Hypothalamus (tissue), 51 donors: Measurements from ENCODE around the gene ACTG1.
A peak's percentile ranks its signal among the peaks of the same experiment; 100 is the strongest.

Experiments
- DNase-seq, 51 donors: peaks; one replicate each; lab custom pipeline; 2025; lab: John Stamatoyannopoulos, UW

The ACTG1 gene

DNA sequence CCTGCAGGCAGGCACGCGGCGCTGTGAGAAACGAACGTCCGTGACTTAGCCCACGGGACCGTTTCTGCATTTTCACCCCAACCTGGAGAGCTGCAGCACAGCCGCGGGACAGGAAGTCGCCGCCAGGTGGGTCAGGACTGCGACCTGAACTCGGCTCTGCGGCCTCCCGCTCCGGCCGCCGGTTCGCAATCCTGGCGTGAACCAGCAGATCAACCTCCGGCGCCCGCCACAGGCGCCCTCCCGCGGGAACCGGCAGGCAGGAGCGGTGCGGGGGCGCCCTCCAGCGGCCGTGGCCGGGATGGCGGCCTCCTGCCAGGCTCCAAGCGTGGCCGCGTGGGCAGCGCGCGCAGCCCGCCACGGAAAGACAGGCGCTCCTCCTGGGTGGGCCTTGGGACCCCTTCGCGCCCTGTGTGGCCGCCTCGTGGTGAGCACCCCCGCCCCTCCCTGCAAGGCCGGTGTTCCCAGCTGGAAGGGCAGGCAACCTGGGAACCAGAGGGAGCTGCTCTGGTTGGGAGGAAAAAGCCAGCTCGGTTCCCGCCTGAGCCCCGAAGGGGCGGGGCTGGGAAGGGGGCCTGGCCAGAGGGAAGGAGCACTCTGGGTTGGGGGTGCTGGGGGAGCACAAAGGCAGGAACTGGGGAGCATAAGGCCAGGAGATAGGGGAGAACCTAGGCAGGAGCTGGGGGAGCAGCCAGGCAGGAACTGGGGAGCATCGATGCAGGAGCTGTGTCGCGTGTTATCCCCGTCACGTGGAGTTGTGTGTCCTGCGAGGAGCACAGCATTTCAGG is 28.2 kb downstream of the ACTG1 start:
- DNase-seq = peak in 50 of 51 donors; percentile 24 to 92 (median 78)

- no peak for DNase-seq
These were observed 28.8 kb downstream of the ACTG1 start for GRCh38 chr17:81483862-81484194.

DNA sequence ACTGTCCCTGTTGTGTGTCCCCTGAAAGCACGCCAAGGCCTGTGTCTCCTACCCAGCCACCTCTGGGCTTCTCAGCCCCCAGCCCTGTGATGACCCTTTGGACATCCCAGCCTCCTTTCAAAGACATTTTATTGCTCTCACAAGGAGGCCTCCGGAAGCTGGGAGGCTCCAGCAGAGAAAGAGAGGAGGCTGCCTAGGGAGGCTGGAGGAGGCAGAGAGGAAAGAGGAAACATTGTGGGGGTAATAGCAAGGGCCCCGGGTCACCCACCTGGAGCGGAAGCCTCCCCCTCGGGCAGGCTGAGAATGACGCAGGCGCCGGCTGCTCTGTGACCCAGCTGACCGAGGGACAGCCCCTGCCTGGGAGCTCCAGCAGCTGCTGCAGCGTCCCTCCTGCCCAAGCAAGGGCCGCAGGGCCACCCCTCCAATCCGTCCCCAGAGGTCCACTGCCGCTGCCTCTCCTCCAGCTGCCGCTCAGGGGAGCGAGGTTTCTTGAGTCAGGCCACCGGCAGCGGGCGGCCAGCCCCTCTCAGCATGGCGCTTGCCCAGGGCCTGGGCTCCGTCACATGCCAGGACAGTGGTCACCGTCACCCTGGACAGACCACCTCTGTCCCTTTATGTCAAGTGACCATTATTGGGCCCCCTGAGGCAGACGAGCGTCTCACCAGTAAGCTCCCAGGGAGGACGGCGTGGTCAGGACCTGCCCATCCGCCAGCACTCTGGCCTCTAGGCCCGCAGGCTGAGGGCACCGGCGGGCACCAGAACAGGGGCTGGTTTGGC is 29.3 kb downstream of the ACTG1 start:
- DNase-seq = no peak

DNA sequence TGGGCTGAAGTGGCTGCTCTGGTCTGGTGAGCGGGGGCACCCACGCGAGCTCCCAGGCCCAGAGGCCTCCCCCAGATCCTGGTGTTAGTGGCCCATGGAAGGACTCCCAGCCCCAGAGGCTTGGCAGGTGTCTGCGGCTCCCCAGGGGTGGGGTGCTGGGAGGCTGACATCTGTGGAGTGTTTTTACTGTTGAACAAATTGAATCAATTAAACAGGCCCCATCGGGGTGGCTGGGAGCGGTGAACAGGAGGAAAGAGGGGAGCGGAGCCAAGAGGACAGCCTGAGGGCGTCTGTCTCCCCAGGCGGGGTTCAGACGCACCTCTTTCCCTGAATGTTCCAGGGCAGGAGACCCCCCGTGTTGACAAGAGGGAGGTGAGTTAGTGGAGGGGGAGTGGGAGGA is 29.9 kb downstream of the ACTG1 start:
- no peak for DNase-seq

GRCh38 chr17:81481815-81482505 is 30.6 kb downstream of the ACTG1 start:
- DNase-seq = no peak

- peak in 49 of 51 donors; percentile 14 to 83 (median 58) for DNase-seq
These were observed 31.4 kb downstream of the ACTG1 start for GRCh38 chr17:81481073-81481799.

DNA sequence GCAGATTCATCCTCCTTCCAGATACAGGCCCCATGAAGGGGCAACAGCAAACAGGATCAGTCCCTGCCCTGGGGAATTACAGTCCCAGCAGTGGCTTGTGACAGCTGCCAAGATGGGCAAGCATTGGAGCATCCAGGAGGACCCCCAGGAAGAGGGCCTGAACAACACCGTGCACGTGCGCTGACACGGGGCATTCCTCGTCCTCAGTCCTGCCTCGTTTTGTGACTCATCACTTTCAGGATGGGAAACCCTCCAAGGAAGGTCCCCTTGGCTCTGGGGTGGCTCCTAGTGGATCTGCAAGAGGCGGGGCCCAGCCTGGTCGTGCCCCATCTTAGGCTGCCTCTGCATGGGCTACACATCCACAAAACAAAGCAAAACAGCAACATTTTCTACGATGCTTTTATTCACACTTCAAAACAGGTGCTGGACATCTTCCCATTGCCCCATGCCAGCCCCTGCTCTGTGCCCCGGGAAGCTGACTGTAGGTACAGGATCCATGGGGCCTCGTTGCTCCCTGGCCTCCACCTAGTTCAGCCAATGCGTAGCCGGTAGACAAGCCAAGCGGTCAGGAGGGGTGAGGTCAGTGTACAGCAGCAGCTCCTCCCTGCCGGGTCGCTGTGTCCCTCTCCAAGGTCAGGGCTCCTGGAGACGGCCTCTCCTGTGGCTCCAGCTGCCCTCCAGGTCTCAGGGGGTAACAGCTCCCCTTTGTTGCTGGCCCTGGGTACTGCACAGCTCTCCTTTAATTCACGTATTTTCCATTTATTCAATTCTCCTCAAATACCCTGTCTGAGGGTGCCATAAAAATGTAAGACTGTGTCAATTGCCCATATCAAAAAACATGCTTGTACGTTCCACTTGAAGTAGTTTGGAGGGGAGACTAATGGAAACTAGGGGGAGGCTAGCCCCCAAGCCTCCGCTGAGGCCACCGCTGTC is 32.2 kb downstream of the ACTG1 start:
- peak in 2 of 51 donors; percentile 18 to 34 for DNase-seq

DNA sequence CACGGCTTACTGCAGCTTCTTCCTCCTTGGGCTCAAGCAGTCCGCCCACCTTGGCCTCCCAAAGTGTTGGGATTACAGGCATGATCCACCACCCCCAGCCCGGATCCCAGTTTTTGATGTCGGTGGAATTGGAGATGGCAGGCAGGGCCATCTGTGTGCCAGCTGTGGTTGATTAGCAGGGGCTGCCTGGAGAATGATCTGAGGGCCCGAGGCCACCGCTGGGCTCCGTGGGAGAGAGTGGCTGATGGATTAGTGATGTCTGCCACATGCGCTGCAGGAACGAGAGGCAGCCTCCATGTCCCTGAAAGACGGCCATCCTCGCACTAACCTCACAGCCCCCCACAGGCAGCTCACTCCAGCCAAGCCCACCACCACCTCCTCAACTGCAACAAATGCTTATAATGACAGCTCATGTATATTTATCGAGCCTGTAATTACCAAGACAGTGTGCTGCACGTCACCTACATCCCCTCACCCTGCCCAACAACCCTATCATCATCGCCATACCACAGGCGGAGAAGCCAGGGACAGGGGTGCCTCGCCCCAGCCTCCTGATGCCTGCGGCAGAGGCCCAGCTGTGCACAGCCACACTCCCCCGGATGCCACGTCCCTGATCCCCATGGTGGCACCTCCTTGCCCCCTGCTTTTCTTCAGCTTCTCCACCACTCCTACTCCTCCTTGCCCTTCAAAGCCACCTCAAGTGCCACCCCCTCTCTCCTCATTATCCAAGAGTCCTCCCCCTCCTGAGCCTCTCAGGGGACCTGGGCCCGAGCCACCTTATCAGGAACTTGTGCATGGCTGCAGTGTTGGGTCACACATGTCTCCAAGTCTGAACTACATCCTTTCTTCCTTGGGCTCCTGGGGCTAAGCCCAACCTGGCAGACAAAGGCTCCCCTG is 33.2 kb downstream of the ACTG1 start:
- no peak for DNase-seq

DNA sequence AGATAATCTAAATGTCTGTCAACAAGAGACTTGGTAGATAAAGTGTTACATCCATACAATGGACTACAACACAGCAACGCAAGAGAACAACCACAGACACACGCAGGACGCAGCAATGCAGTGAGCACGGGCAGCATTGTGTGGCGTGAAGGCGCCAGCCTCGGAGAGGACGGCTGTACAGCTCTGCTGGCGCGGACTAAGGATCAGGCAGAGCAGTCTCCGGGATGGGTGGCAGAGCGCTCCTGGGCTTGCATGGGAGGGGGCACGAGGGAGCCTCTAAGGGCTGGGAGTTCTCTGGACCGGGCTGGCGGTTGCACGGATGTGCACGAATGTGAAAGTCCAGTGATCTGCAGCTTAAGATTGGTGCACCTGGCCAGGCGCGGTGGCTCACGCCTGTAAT is 34.5 kb downstream of the ACTG1 start:
- no peak for DNase-seq

- DNase-seq = no peak
These were observed 35.4 kb downstream of the ACTG1 start for GRCh38 chr17:81477173-81477572.

- no peak for DNase-seq
These were observed 36.0 kb downstream of the ACTG1 start for GRCh38 chr17:81476635-81477034.

- no peak for DNase-seq
These were observed 36.5 kb downstream of the ACTG1 start for GRCh38 chr17:81476097-81476496.

DNA sequence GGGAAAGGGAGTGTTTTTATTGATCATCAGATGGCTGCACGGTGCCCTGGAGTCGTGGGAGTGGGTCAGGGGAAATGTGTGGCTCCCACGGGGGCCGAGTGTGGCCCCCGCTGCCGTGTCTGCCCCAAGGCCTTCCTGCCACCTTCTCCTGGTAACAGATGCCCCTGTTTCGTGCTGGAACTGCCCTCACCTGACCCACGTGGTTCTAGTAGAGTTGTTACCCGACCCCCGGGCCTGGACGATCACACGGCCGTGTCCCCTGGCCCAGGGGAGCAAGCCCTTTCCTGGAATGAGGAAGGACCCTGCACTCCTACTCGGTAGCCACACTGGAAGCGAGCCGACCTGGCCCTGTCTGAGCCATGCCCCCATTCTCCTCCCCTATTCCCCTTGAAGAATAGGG is 37.6 kb downstream of the ACTG1 start:
- DNase-seq = no peak

- no peak for DNase-seq
These were observed 39.6 kb downstream of the ACTG1 start for GRCh38 chr17:81473019-81473418.

GRCh38 chr17:81471818-81472456 is 40.7 kb downstream of the ACTG1 start:
- peak in 48 of 51 donors; percentile 13 to 86 (median 58) for DNase-seq

- no peak for DNase-seq
These were observed 41.4 kb downstream of the ACTG1 start for GRCh38 chr17:81470944-81471817.
